Endometrial microvascular endothelial cells (primary cell): Measurements from ENCODE around the gene SEMG1. TPM values are rescaled to one million over a fixed set of nuclear protein-coding genes. Genes with fewer than 3 reads are reported as not detected.

Experiments
- total RNA-seq: library from RNA; depleted of rRNA; stranded (reverse); fragments of >200 nt; gene quantifications from one replicate; pipeline ENCODE4 v1.2.3, GENCODE V29; 2015; ENCODE audit errors: inconsistent ontology term

SEMG1 gene
- total RNA-seq, 1 donor from 2014 or later, result not detected

Other genes with a start within 250 kb of the SEMG1 start
- 64.1 TPM for gene TOMM34, start 246.6 kb upstream of the SEMG1 start, total RNA-seq
- 13.7 TPM for gene STK4, start 240.5 kb upstream of the SEMG1 start, total RNA-seq
- not detected for gene KCNS1, start 105.9 kb upstream of the SEMG1 start, total RNA-seq
- gene WFDC5, start 91.9 kb upstream of the SEMG1 start, total RNA-seq, result not detected
- not detected for gene WFDC12, start 82.6 kb upstream of the SEMG1 start, total RNA-seq
- gene PI3, start 32.1 kb upstream of the SEMG1 start, total RNA-seq, result not detected
- not detected for gene SEMG2, start 14.3 kb downstream of the SEMG1 start, total RNA-seq
- gene SLPI, start 47.5 kb downstream of the SEMG1 start, total RNA-seq, result not detected
- gene RBPJL, start 99.8 kb downstream of the SEMG1 start, total RNA-seq, result not detected
- not detected for gene MATN4, start 101.3 kb downstream of the SEMG1 start, total RNA-seq
- gene SDC4, start 141.4 kb downstream of the SEMG1 start, total RNA-seq, result 43.6 TPM
- 35.1 TPM for gene SYS1, start 156.1 kb downstream of the SEMG1 start, total RNA-seq
- gene TP53TG5, start 171.3 kb downstream of the SEMG1 start, total RNA-seq, result not detected
- gene DBNDD2, start 201.3 kb downstream of the SEMG1 start, total RNA-seq, result 13.8 TPM
- gene PIGT, start 209.1 kb downstream of the SEMG1 start, total RNA-seq, result 84.6 TPM